IPS DF 6.9 (cell line): ENCODE data around the gene MYBL2.

Experiments
- DNase-seq: peaks from one replicate; pipeline ENCODE4 v3.0.0-alpha.2; 2013; ENCODE audit warnings: low read depth, low spot score
- H3K27ac ChIP-seq: one replicate; pipeline ENCODE4 v1.5.1; 2013; ENCODE audit warnings: low read length, control low read depth
- H3K27me3 ChIP-seq: 2 replicates; pipeline ENCODE4 v1.6.1; 2013; ENCODE audit warnings: mild to moderate bottlenecking, low read length; ENCODE audit not compliant: control insufficient read depth, insufficient read depth
- H3K36me3 ChIP-seq: 2 replicates; pipeline ENCODE4 v1.6.1; 2013; ENCODE audit warnings: low read length; ENCODE audit not compliant: control insufficient read depth, insufficient read depth
- H3K4me1 ChIP-seq: 2 replicates; pipeline ENCODE4 v1.6.1; 2013; ENCODE audit warnings: low read length; ENCODE audit not compliant: control insufficient read depth, insufficient read depth
- H3K4me3 ChIP-seq: 2 replicates; pipeline ENCODE4 v1.5.1; 2013; ENCODE audit warnings: mild to moderate bottlenecking, low read length
- H3K9me3 ChIP-seq: 2 replicates; pipeline ENCODE4 v1.6.1; 2013; ENCODE audit warnings: low read length, inconsistent platforms; ENCODE audit not compliant: control insufficient read depth, insufficient read depth
- WGBS: extraction: QIAGEN DNeasy Blood & Tissue Kit; methylation state at CpG from one replicate; pipeline ENCODE4 v1.1.7; 2013; ENCODE audit warnings: mixed read lengths, missing lambda C conversion rate; ENCODE audit not compliant: insufficient read length, insufficient coverage; 5-methylcytosine and 5-hydroxymethylcytosine counted together

MYBL2 gene

GRCh38 chr20:43682446-43682845, 15.5 kb downstream of the MYBL2 start:
- Histone ChIP-seq H3K27ac (no peak overlapping the region), H3K4me1 (no peaks in the 10 kb centered on the region), H3K9me3 (no peaks in the 10 kb centered on the region), H3K27me3 (no peaks in the 10 kb centered on the region), H3K36me3 (peaks cover 24% of the 10 kb centered on the region), H3K4me3 (no peak overlapping the region)
- WGBS = no CpG with 5 or more reads among the region's 9 CpGs
- no peak for DNase-seq

- no peaks in the 10 kb centered on the region for H3K9me3 ChIP-seq
These were observed 19.9 kb downstream of the MYBL2 start for GRCh38 chr20:43686820-43687219.

GRCh38 chr20:43689165-43689564, 22.3 kb downstream of the MYBL2 start:
- no peak overlapping the region for H3K27ac ChIP-seq
- no peaks in the 10 kb centered on the region for H3K4me1 ChIP-seq
- H3K36me3 ChIP-seq = peaks cover 20% of the 10 kb centered on the region
- no peak overlapping the region for H3K4me3 ChIP-seq
- H3K9me3 ChIP-seq = no peaks in the 10 kb centered on the region
- H3K27me3 ChIP-seq = no peaks in the 10 kb centered on the region; the same call in 1 of the 2 replicates
- no CpG with 5 or more reads among the region's 4 CpGs for WGBS
- DNase-seq = no peak

More at GRCh38 chr20:43686820-43687219, 19.9 kb downstream of the MYBL2 start:
- H3K4me3 ChIP-seq = no peak overlapping the region
- no peaks in the 10 kb centered on the region; the same call in 1 of the 2 replicates for H3K27me3 ChIP-seq
- no peaks in the 10 kb centered on the region for H3K4me1 ChIP-seq
- no peak overlapping the region for H3K27ac ChIP-seq
- H3K36me3 ChIP-seq = peaks cover 26% of the 10 kb centered on the region
- WGBS = no CpG with 5 or more reads among the region's 13 CpGs
- DNase-seq = no peak

GRCh38 chr20:43690943-43691598, 24.2 kb downstream of the MYBL2 start:
- no peak for DNase-seq
- peaks cover 20% of the 10 kb centered on the region for H3K36me3 ChIP-seq
- H3K4me1 ChIP-seq = no peaks in the 10 kb centered on the region
- H3K27ac ChIP-seq = no peak overlapping the region
- WGBS = no CpG with 5 or more reads among the region's 9 CpGs
- no peaks in the 10 kb centered on the region for H3K9me3 ChIP-seq
- no peak overlapping the region for H3K4me3 ChIP-seq
- no peaks in the 10 kb centered on the region; the same call in 1 of the 2 replicates for H3K27me3 ChIP-seq

GRCh38 chr20:43691928-43692524, 25.1 kb downstream of the MYBL2 start:
- WGBS = no CpG with 5 or more reads among the region's 5 CpGs
- DNase-seq = no peak

GRCh38 chr20:43694763-43695162, 27.8 kb downstream of the MYBL2 start:
- H3K36me3 ChIP-seq = peaks cover 13% of the 10 kb centered on the region
- no peak overlapping the region for H3K4me3 ChIP-seq
- DNase-seq = no peak
- no peaks in the 10 kb centered on the region for H3K9me3 ChIP-seq
- H3K27ac ChIP-seq = no peak overlapping the region
- no CpG with 5 or more reads among the region's 3 CpGs for WGBS
- H3K27me3 ChIP-seq = no peaks in the 10 kb centered on the region; the same call in 1 of the 2 replicates
- H3K4me1 ChIP-seq = no peaks in the 10 kb centered on the region

More at GRCh38 chr20:43691928-43692524, 25.1 kb downstream of the MYBL2 start:
- Histone ChIP-seq H3K36me3 (peaks cover 15% of the 10 kb centered on the region; the same call in 1 of the 2 replicates), H3K27ac (no peak overlapping the region), H3K27me3 (no peaks in the 10 kb centered on the region; the same call in 1 of the 2 replicates), H3K4me1 (no peaks in the 10 kb centered on the region), H3K4me3 (no peak overlapping the region), H3K9me3 (no peaks in the 10 kb centered on the region)

GRCh38 chr20:43695571-43695970, 28.7 kb downstream of the MYBL2 start:
- Histone ChIP-seq H3K36me3 (peaks cover 16% of the 10 kb centered on the region), H3K4me3 (no peak overlapping the region)
- WGBS = no CpG with 5 or more reads among the region's 8 CpGs

GRCh38 chr20:43699941-43700565, 33.1 kb downstream of the MYBL2 start:
- Histone ChIP-seq H3K4me3 (no peak overlapping the region), H3K9me3 (no peaks in the 10 kb centered on the region), H3K27ac (no peak overlapping the region), H3K36me3 (peaks cover 39% of the 10 kb centered on the region), H3K4me1 (no peaks in the 10 kb centered on the region), H3K27me3 (no peaks in the 10 kb centered on the region)
- no CpG with 5 or more reads among the region's 8 CpGs for WGBS
- no peak for DNase-seq

More at GRCh38 chr20:43695571-43695970, 28.7 kb downstream of the MYBL2 start:
- no peak overlapping the region for H3K27ac ChIP-seq
- H3K4me1 ChIP-seq = no peaks in the 10 kb centered on the region
- H3K27me3 ChIP-seq = no peaks in the 10 kb centered on the region
- H3K9me3 ChIP-seq = no peaks in the 10 kb centered on the region
- no peak for DNase-seq

- peaks cover 42% of the 10 kb centered on the region for H3K36me3 ChIP-seq
- no peaks in the 10 kb centered on the region for H3K4me1 ChIP-seq
- H3K9me3 ChIP-seq = no peaks in the 10 kb centered on the region
- no peak overlapping the region for H3K4me3 ChIP-seq
- no peaks in the 10 kb centered on the region for H3K27me3 ChIP-seq
- no peak for DNase-seq
- WGBS = no CpG with 5 or more reads among the region's 8 CpGs
- H3K27ac ChIP-seq = no peak overlapping the region
These were observed 33.7 kb downstream of the MYBL2 start for GRCh38 chr20:43700627-43701026.

GRCh38 chr20:43702502-43702901, 35.6 kb downstream of the MYBL2 start:
- Histone ChIP-seq H3K4me3 (no peak overlapping the region), H3K36me3 (peaks cover 46% of the 10 kb centered on the region), H3K9me3 (no peaks in the 10 kb centered on the region), H3K4me1 (no peaks in the 10 kb centered on the region), H3K27me3 (no peaks in the 10 kb centered on the region), H3K27ac (no peak overlapping the region)
- DNase-seq = no peak
- no CpG with 5 or more reads among the region's 14 CpGs for WGBS
